T-helper 2 cell (primary cell): ENCODE results near the gene GOLGA6L1.
"Not testable (repeated sequence)": the region's sequence is repeated elsewhere in the genome, so short reads cannot be mapped to it uniquely, and the experiment has no call there.

Experiments used
- DNase-seq, 5 experiments: peaks; one replicate each; pipeline versions ENCODE4 v3.0.0 to v3.0.0-alpha.2; 2012 to 2022
- total RNA-seq, 2 donors: gene quantifications; one replicate each; lab custom pipeline; 2026; lab: John Stamatoyannopoulos, UW

Gene GOLGA6L1, protein sequence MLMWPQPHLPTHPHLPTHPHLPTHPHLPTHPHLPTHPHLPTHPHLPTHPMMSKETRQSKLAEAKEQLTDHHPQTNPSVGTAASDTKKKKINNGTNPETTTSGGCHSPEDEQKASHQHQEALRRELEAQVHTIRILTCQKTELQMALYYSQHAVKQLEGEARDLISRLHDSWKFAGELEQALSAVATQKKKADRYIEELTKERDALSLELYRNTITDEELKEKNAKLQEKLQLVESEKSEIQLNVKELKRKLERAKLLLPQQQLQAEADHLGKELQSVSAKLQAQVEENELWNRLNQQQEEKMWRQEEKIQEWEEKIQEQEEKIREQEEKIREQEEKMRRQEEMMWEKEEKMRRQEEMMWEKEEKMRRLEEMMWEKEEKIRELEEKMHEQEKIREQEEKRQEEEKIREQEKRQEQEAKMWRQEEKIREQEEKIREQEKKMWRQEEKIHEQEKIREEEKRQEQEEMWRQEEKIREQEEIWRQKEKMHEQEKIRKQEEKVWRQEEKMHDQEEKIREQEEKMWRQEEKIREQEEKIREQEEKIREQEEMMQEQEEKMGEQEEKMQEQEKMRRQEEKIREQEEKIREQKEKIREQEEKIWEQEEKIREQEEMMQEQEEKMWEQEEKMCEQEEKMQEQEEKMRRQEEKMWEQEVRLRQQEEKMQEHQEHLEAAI
- 0 reads per million in 2 donors for total RNA-seq

- DNase-seq: not testable (repeated sequence)
These were observed at the start of gene GOLGA6L1 for GRCh38 chr15:23136722-23137121. Gene GOLGA6L1, minus strand, starts transcription at chr15:23136822. Its CDS starts 91 bp downstream, at chr15:23136731.

- DNase-seq: not testable (repeated sequence)
These were observed 44.6 kb upstream of the GOLGA6L1 start for GRCh38 chr15:23181201-23181600.

GRCh38 chr15:23180547-23180927 is 43.9 kb upstream of the GOLGA6L1 start:
- not testable (repeated sequence) for DNase-seq

- not testable (repeated sequence) for DNase-seq
These were observed 43.3 kb upstream of the GOLGA6L1 start for GRCh38 chr15:23179768-23180546.

GRCh38 chr15:23176683-23177082 is 40.1 kb upstream of the GOLGA6L1 start:
- DNase-seq: not testable (repeated sequence)

GRCh38 chr15:23175606-23176005 is 39.0 kb upstream of the GOLGA6L1 start:
- not testable (repeated sequence) for DNase-seq

DNA sequence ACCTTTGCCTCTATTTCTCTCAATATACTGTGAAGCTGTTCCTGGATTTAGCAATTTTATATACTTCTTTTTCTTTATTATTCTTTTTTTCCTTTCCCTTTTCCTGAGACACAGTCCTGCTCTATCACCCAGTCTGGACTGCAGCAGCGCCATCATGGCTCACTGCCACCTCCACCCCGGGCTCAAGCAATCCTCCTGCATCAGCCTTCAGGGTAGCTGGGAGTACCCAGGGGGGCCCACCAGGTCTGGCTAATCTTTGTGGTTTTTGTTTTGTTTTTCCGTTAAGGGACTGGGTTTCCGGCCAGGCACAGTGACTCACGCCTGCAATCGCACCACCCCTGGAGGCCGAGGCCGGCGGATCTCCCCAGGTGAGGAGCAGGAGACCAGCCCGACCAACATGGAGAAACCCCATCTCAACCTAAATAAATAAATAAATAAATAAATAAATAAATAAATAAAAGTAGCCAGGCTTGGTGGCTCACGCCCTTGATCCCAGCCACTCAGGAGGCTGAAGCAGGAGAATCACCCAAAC is 38.1 kb upstream of the GOLGA6L1 start:
- not testable (repeated sequence) for DNase-seq

- DNase-seq: not testable (repeated sequence)
These were observed 3.8 kb downstream of the GOLGA6L1 start for GRCh38 chr15:23132787-23133186.

DNA sequence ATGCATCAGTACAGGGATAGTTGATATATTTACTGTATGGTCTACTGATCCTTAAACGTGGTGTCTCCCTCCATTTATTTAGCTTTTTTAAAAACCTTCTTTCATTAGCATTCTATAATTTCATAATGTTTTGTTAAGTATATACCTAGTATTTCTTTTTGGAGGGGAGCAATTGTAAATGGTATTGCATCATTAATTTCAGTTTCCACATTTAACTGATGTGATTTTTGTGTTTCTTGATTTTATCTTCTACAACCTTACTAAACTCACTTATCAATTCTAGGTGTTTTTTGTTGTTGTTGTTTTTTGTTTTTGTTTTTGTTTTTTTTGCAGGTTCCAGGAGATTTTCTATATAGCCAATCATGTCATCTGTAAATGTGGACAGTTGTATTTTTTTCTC is 18.4 kb downstream of the GOLGA6L1 start:
- no peak for DNase-seq

DNA sequence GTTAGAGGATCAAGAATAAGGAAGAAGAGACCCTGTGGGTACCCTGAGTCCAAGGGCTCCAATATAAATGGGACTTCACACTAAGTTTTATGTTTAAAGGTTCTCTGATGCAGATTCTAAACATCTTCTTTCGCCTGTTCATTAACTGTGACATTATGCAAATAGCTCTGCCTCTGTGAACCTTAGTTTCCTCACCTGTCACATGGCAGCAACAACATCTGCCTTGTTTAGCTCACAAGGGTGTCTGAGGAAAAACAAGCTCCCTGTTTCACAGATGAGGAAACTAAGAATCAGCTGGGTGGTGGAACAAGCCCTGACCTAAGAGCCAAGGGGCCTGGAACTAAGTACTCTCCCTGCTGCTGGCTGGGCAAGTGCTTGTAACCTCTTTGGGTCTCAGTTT is 40.8 kb downstream of the GOLGA6L1 start:
- no peak for DNase-seq

GRCh38 chr15:23083115-23083514 is 53.5 kb downstream of the GOLGA6L1 start:
- no peak for DNase-seq

GRCh38 chr15:23081996-23082737 is 54.5 kb downstream of the GOLGA6L1 start:
- not testable (repeated sequence) for DNase-seq

- no peak for DNase-seq
These were observed 55.4 kb downstream of the GOLGA6L1 start for GRCh38 chr15:23081271-23081670.

DNA sequence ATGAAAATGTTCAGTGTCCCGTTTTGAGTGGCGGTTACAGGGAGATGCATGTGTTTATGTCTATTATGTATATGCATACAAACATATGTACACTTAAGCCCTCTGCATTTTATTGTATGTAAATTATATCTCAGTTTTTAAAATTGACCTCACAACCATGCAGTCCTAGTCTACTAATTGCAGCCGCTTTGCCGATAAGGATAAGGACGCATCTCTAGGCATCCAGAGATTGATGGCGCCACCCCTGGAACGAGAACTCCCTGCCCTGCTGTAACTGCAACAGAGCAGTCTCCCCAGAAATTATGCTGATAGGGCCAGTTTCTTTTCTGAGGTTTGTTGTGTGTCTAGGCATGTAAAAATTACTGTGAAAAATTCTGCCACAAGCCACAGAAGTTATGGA is 56.9 kb downstream of the GOLGA6L1 start:
- no peak for DNase-seq
